K562 (cell line): ENCODE measurements around the gene GAPVD1. TPM values are rescaled to one million over a fixed set of nuclear protein-coding genes. Genes with fewer than 3 reads are reported as not detected.

Experiments
- CREB5 ChIP-seq: fragments of 250-450 bp; sonication (Bioruptor Pico); IDR thresholded peaks from 2 replicates; pipeline ENCODE4 v1.5.0; 2020; ENCODE audit warnings: mild to moderate bottlenecking
- HMGXB4 ChIP-seq: sonication (generic); formaldehyde crosslinking; IDR thresholded peaks from 2 replicates; pipeline ENCODE4 v1.8.1; 2023; ENCODE audit warnings: mild to moderate bottlenecking, missing genetic modification reagents
- IRF1 ChIP-seq: sonication (generic); formaldehyde crosslinking; IDR thresholded peaks from 2 replicates; pipeline ENCODE4 v1.8.0; 2022; ENCODE audit warnings: missing genetic modification reagents, mild to moderate bottlenecking, borderline replicate concordance
- MITF ChIP-seq: IDR thresholded peaks from 2 replicates; pipeline ENCODE4 v1.6.1; 2014; ENCODE audit warnings: antibody characterized with exemption
- MXI1 ChIP-seq: IDR thresholded peaks from 2 replicates; pipeline ENCODE4 v1.6.1; 2011; ENCODE audit warnings: low read depth, mild to moderate bottlenecking, improper control_type of control experiment, low read length
- PREB ChIP-seq: sonication (generic); formaldehyde crosslinking; IDR thresholded peaks from 2 replicates; pipeline ENCODE4 v1.8.1; 2023; ENCODE audit warnings: mild to moderate bottlenecking, missing genetic modification reagents
- SAP30 ChIP-seq: fragments of 200-600 bp; sonication (generic); IDR thresholded peaks from 2 replicates; pipeline ENCODE4 v1.6.1; 2012; ENCODE audit warnings: borderline replicate concordance, low read depth, mild to moderate bottlenecking, moderate library complexity, low read length, control low read depth, inconsistent platforms; ENCODE audit not compliant: insufficient read depth, poor library complexity, severe bottlenecking
- TGIF2 ChIP-seq: sonication (generic); formaldehyde crosslinking; IDR thresholded peaks from 2 replicates; pipeline ENCODE4 v1.8.1; 2022; ENCODE audit warnings: mild to moderate bottlenecking, missing genetic modification reagents, moderate library complexity
- VEZF1 ChIP-seq: fragments of 200-800 bp; sonication (Bioruptor generic); IDR thresholded peaks from 2 replicates; pipeline ENCODE4 v1.6.1; 2017; ENCODE audit warnings: missing genetic modification characterization, missing compliant biosample characterization
- polyA plus RNA-seq, 8 experiments: library from polyadenylated mRNA; depleted of rRNA in 4 of 8; stranded (reverse) in 5 of 8; unstranded in 3 of 8; fragments of >200 nt; fragmentation: Nextera tagmentation in 2 of 8; fragmentation: Illumina TruSeq in 1 of 8; extraction: Ambion mirVana in 2 of 8; extraction: Trizol in 1 of 8; gene quantifications; 2 replicates each; pipeline versions ENCODE4 v1.2.1 to v1.2.3, GENCODE V29; 2011 to 2014; ENCODE audit warnings: inconsistent platforms in 1 of 8, missing spikeins in 1 of 8
- total RNA-seq, 7 experiments: library from RNA; depleted of rRNA in 6 of 7; stranded (reverse); fragments of >200 nt in 6 of 7; fragmentation: Illumina TruSeq in 2 of 7; extraction: Trizol in 2 of 7; gene quantifications; 2 replicates each; pipeline versions ENCODE4 v1.2.1 to v1.2.3, GENCODE V29; 2011 to 2021; ENCODE audit warnings: low replicate concordance in 1 of 7
- TF ChIP-seq, protein P1 (sequence below): fragments of 250-450 bp; sonication (Bioruptor Pico); IDR thresholded peaks from 2 replicates; pipeline ENCODE4 v1.5.0; 2021
- TF ChIP-seq, protein P2 (sequence below), 2 experiments: fragments of 450-650 bp; IDR thresholded peaks; 2 replicates each; pipeline ENCODE4 v1.6.1; 2018; ENCODE audit warnings: mild to moderate bottlenecking in 2 of 2, low read depth in 1 of 2; ENCODE audit not compliant: partially characterized antibody in 2 of 2

Gene GAPVD1
- total and polyA plus RNA-seq, 9 of the 15 experiments (the other 6 are each of a cell fraction or from before 2014, with no cell fraction given), result 9.5 to 66.1 (median 45.5) TPM

GRCh38 chr9:125240649-125240999, 21.0 kb upstream of the GAPVD1 start (continued):
- TF ChIP-seq, protein P1, sequence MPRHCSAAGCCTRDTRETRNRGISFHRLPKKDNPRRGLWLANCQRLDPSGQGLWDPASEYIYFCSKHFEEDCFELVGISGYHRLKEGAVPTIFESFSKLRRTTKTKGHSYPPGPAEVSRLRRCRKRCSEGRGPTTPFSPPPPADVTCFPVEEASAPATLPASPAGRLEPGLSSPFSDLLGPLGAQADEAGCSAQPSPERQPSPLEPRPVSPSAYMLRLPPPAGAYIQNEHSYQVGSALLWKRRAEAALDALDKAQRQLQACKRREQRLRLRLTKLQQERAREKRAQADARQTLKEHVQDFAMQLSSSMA (CRISPR knock-in tag), result 0 out of 2 replicates have a peak, but pooled peaks have one; percentile 64
- TF ChIP-seq IRF1 (CRISPR knock-in tag), result peak; percentile 90; the same call in 1 of the 2 replicates
- TF ChIP-seq CREB5 (CRISPR knock-in tag), result no peak
- peak; percentile 84 for TF ChIP-seq SAP30
- TF ChIP-seq, protein P2, sequence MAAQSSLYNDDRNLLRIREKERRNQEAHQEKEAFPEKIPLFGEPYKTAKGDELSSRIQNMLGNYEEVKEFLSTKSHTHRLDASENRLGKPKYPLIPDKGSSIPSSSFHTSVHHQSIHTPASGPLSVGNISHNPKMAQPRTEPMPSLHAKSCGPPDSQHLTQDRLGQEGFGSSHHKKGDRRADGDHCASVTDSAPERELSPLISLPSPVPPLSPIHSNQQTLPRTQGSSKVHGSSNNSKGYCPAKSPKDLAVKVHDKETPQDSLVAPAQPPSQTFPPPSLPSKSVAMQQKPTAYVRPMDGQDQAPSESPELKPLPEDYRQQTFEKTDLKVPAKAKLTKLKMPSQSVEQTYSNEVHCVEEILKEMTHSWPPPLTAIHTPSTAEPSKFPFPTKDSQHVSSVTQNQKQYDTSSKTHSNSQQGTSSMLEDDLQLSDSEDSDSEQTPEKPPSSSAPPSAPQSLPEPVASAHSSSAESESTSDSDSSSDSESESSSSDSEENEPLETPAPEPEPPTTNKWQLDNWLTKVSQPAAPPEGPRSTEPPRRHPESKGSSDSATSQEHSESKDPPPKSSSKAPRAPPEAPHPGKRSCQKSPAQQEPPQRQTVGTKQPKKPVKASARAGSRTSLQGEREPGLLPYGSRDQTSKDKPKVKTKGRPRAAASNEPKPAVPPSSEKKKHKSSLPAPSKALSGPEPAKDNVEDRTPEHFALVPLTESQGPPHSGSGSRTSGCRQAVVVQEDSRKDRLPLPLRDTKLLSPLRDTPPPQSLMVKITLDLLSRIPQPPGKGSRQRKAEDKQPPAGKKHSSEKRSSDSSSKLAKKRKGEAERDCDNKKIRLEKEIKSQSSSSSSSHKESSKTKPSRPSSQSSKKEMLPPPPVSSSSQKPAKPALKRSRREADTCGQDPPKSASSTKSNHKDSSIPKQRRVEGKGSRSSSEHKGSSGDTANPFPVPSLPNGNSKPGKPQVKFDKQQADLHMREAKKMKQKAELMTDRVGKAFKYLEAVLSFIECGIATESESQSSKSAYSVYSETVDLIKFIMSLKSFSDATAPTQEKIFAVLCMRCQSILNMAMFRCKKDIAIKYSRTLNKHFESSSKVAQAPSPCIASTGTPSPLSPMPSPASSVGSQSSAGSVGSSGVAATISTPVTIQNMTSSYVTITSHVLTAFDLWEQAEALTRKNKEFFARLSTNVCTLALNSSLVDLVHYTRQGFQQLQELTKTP (IDR thresholded peaks at IDR 0.05; ENCODE audit: low read depth in 1 of 2, partially characterized antibody in 2 of 2), result no peak
- peak; percentile 62 for TF ChIP-seq HMGXB4 (CRISPR knock-in tag)
- TF ChIP-seq MXI1, result peak; percentile 51; the same call in 1 of the 2 replicates
- TF ChIP-seq MITF, result no peak
- TF ChIP-seq PREB (CRISPR knock-in tag), result peak; percentile 4; the same call in 1 of the 2 replicates
- no peak for TF ChIP-seq VEZF1 (CRISPR knock-in tag)
- peak; percentile 11; the same call in 1 of the 2 replicates for TF ChIP-seq TGIF2 (CRISPR knock-in tag)
